CD4-positive, alpha-beta memory T cell (primary cell): ENCODE results near the gene DNAJC4. TPM values are rescaled to one million over a fixed set of nuclear protein-coding genes. Genes with fewer than 3 reads are reported as not detected.

ENCODE experiments used
- CTCF ChIA-PET: fragments of 350-600 bp; sonication (Branson Sonifier 250); formaldehyde crosslinking; loops from one replicate; lab custom pipeline; 2021; ENCODE audit warnings: inconsistent platforms; ENCODE audit not compliant: partially characterized antibody; lab: Charles Lee
- POLR2A ChIA-PET: fragments of 350-600 bp; sonication (Branson Sonifier 250); formaldehyde crosslinking; loops from one replicate; lab custom pipeline; 2021; ENCODE audit not compliant: partially characterized antibody; lab: Charles Lee
- DNase-seq, 5 donors: peaks; one replicate each; pipeline versions ENCODE4 v3.0.0 to v3.0.0-alpha.2; 2020 to 2022; ENCODE audit warnings: mixed read lengths in 1 of 5
- H3K27ac ChIP-seq: one replicate; pipeline ENCODE4 v1.7.0; 2013; ENCODE audit warnings: low read depth, low read length
- H3K27me3 ChIP-seq: 2 replicates; pipeline ENCODE4 v1.7.0; 2013; ENCODE audit warnings: mild to moderate bottlenecking, low read length, moderate library complexity; ENCODE audit not compliant: insufficient read depth
- H3K36me3 ChIP-seq: 2 replicates; pipeline ENCODE4 v1.7.0; 2013; ENCODE audit warnings: mild to moderate bottlenecking, low read length, moderate library complexity; ENCODE audit not compliant: insufficient read depth
- H3K4me1 ChIP-seq: 2 replicates; pipeline ENCODE4 v1.7.0; 2013; ENCODE audit warnings: mild to moderate bottlenecking, low read length, moderate library complexity; ENCODE audit not compliant: insufficient read depth
- H3K4me3 ChIP-seq, 2 donors: one replicate each; pipeline ENCODE4 v1.7.0; 2013; ENCODE audit warnings: low read length in 2 of 2, mild to moderate bottlenecking in 1 of 2
- H3K9me3 ChIP-seq, 2 donors: one replicate each; pipeline ENCODE4 v1.7.0; 2013; ENCODE audit warnings: low read length in 2 of 2, control low read depth in 1 of 2; ENCODE audit not compliant: control insufficient read depth in 1 of 2
- H3K27ac Mint-ChIP-seq, 7 donors: one replicate each; pipeline ENCODE4 v1.8.0; 2020 to 2021; ENCODE audit warnings: mixed read lengths in 7 of 7, mild to moderate bottlenecking in 6 of 7, inconsistent platforms in 3 of 7, moderate library complexity in 3 of 7
- H3K27me3 Mint-ChIP-seq, 2 donors: one replicate each; pipeline ENCODE4 v1.8.0; 2020 to 2021; ENCODE audit warnings: mixed read lengths in 2 of 2
- H3K36me3 Mint-ChIP-seq, 2 donors: one replicate each; pipeline ENCODE4 v1.8.0; 2020 to 2021; ENCODE audit warnings: mixed read lengths in 2 of 2, inconsistent platforms in 1 of 2, mild to moderate bottlenecking in 1 of 2
- H3K4me1 Mint-ChIP-seq, 4 donors: one replicate each; pipeline ENCODE4 v1.8.0; 2020 to 2021; ENCODE audit warnings: mixed read lengths in 4 of 4, mild to moderate bottlenecking in 1 of 4
- H3K4me3 Mint-ChIP-seq, 8 donors: one replicate each; pipeline ENCODE4 v1.8.0; 2020 to 2021; ENCODE audit warnings: mixed read lengths in 8 of 8, mild to moderate bottlenecking in 7 of 8, moderate library complexity in 6 of 8, inconsistent platforms in 3 of 8
- H3K9me3 Mint-ChIP-seq, 8 donors: one replicate each; pipeline ENCODE4 v1.8.0; 2020 to 2021; ENCODE audit warnings: mixed read lengths in 8 of 8, mild to moderate bottlenecking in 5 of 8, inconsistent platforms in 3 of 8, moderate library complexity in 1 of 8
- intact Hi-C: fragments of 100-400 bp; cut with micrococcal nuclease; formaldehyde crosslinking; loops from one replicate; pipeline ENCODE4 v1.15.1; 2023
- polyA plus RNA-seq, 2 donors: library from polyadenylated mRNA; unstranded; fragments of 300-500 nt; fragmentation: Illumina TruSeq; gene quantifications; one replicate each; pipeline ENCODE4 v1.2.3, GENCODE V29; 2021
- total RNA-seq, 2 experiments: library from RNA; stranded (reverse); gene quantifications; one replicate each; pipeline ENCODE4 v1.2.3, GENCODE V29; 2021

The DNAJC4 gene
- total and polyA plus RNA-seq, 4 experiments from 2014 or later: 15.6 to 64.5 (median 42.1) TPM

- peak overlapping the region; percentile 93 to 98 for H3K4me3 ChIP-seq
- no peaks in the 10 kb centered on the region for H3K36me3 ChIP-seq
- DNase-seq: peak; percentile 98
- no peaks in the 10 kb centered on the region for H3K27me3 ChIP-seq
- CTCF ChIA-PET: interaction anchor here (0.7 to 6.5 kb wide), 8 partner anchors 12 to 64 kb away, joined by 3 to 92 read pairs (median 5); partner anchors contain the start of genes BAD, CATSPERZ, ESRRA and FERMT3
- H3K27ac ChIP-seq: peak overlapping the region; percentile 93
- intact Hi-C loops: loop anchor here (1.0 kb wide), 9 partner anchors 16 to 84 kb away; partner anchors contain the start of genes DNAJC4, ESRRA, FKBP2 and GPR137
- peaks cover 20% of the 10 kb centered on the region for H3K4me1 ChIP-seq
- Mint-ChIP-seq H3K4me3 (peak overlapping the region; percentile 93 to 100 (median 96)), H3K4me1 (peaks cover 9 to 36% (median 19%) of the 10 kb centered on the region in 4 donors), H3K9me3 (peaks cover 0 to 13% (median 0%) of the 10 kb centered on the region in 8 donors), H3K36me3 (peaks cover 0 to 20% of the 10 kb centered on the region in 2 donors), H3K27me3 (peaks cover 0 to 4% of the 10 kb centered on the region in 2 donors), H3K27ac (peak overlapping the region; percentile 98 to 100 (median 99))
- no peaks in the 10 kb centered on the region for H3K9me3 ChIP-seq
- POLR2A ChIA-PET: interaction anchor here (0.6 to 6.9 kb wide), 35 partner anchors 8 to 1679 kb away, joined by 3 to 289 read pairs (median 5); partner anchors contain the start of genes BAD, CATSPERZ, CCDC88B and COX8A
Observed at GRCh38 chr11:64269540-64270220, 39.3 kb downstream of the DNAJC4 start.

GRCh38 chr11:64275031-64275800 lies 44.9 kb downstream of the DNAJC4 start:
- Histone ChIP-seq H3K27ac (no peak overlapping the region), H3K9me3 (no peaks in the 10 kb centered on the region), H3K4me3 (no peak overlapping the region), H3K36me3 (peaks cover 9% of the 10 kb centered on the region), H3K4me1 (peaks cover 6% of the 10 kb centered on the region), H3K27me3 (no peaks in the 10 kb centered on the region)
- Mint-ChIP-seq H3K4me3 (no peak overlapping the region), H3K4me1 (peaks cover 5 to 14% (median 6%) of the 10 kb centered on the region in 4 donors), H3K9me3 (peaks cover 0 to 12% (median 0%) of the 10 kb centered on the region in 8 donors), H3K27me3 (peaks cover 0 to 1% of the 10 kb centered on the region in 2 donors), H3K27ac (peak overlapping the region in 1 of 7 donors; percentile 15), H3K36me3 (peaks cover 0 to 22% of the 10 kb centered on the region in 2 donors)
- ChIA-PET POLR2A (interaction anchor here (2.5 kb wide), 1 partner anchor 68 kb away, joined by 9 read pairs; the partner anchor contains the start of gene FERMT3), CTCF (no interaction called here)
- DNase-seq: no peak
- intact Hi-C loops: no loop called here

- POLR2A ChIA-PET: interaction anchor here (1.3 to 2.5 kb wide), 2 partner anchors 9 to 69 kb away, joined by 3 to 9 read pairs; partner anchors contain the start of genes BAD and FERMT3
- CTCF ChIA-PET: no interaction called here
- peaks cover 4 to 11% (median 5%) of the 10 kb centered on the region in 4 donors for H3K4me1 Mint-ChIP-seq
- H3K36me3 Mint-ChIP-seq: peaks cover 0 to 18% of the 10 kb centered on the region in 2 donors
- no peak for DNase-seq
- Histone ChIP-seq H3K4me1 (peaks cover 6% of the 10 kb centered on the region), H3K27ac (no peak overlapping the region), H3K4me3 (no peak overlapping the region), H3K36me3 (peaks cover 9% of the 10 kb centered on the region), H3K9me3 (no peaks in the 10 kb centered on the region), H3K27me3 (no peaks in the 10 kb centered on the region)
- H3K27ac Mint-ChIP-seq: peak overlapping the region in 1 of 7 donors; percentile 79
- H3K27me3 Mint-ChIP-seq: no peaks in the 10 kb centered on the region
- H3K4me3 Mint-ChIP-seq: no peak overlapping the region
- H3K9me3 Mint-ChIP-seq: peaks cover 0 to 6% (median 0%) of the 10 kb centered on the region in 8 donors
- intact Hi-C loops: no loop called here
Observed at GRCh38 chr11:64275841-64276240, 45.5 kb downstream of the DNAJC4 start.

GRCh38 chr11:64276653-64277431 lies 46.5 kb downstream of the DNAJC4 start:
- Histone ChIP-seq H3K27ac (no peak overlapping the region), H3K36me3 (peaks cover 9% of the 10 kb centered on the region), H3K27me3 (no peaks in the 10 kb centered on the region), H3K4me1 (peaks cover 3% of the 10 kb centered on the region), H3K4me3 (no peak overlapping the region), H3K9me3 (no peaks in the 10 kb centered on the region)
- Mint-ChIP-seq H3K27me3 (no peaks in the 10 kb centered on the region), H3K36me3 (peaks cover 0 to 18% of the 10 kb centered on the region in 2 donors), H3K9me3 (no peaks in the 10 kb centered on the region), H3K4me3 (no peak overlapping the region), H3K4me1 (peaks cover 3 to 9% (median 5%) of the 10 kb centered on the region in 4 donors), H3K27ac (no peak overlapping the region)
- ChIA-PET POLR2A (interaction anchor here (1.3 to 2.5 kb wide), 3 partner anchors 8 to 70 kb away, joined by 3 to 9 read pairs (median 4); partner anchors contain the start of genes BAD and FERMT3), CTCF (interaction anchor here (0.9 to 2.6 kb wide), 3 partner anchors 24 to 72 kb away, joined by 3 to 10 read pairs (median 4); partner anchors contain the start of genes PRDX5 and TRMT112)
- intact Hi-C loops: no loop called here
- no peak for DNase-seq

GRCh38 chr11:64278576-64279190 lies 48.3 kb downstream of the DNAJC4 start:
- Histone ChIP-seq H3K27me3 (no peaks in the 10 kb centered on the region), H3K4me1 (peaks cover 9% of the 10 kb centered on the region), H3K27ac (no peak overlapping the region), H3K36me3 (peaks cover 9% of the 10 kb centered on the region), H3K9me3 (no peaks in the 10 kb centered on the region), H3K4me3 (no peak overlapping the region)
- Mint-ChIP-seq H3K36me3 (peaks cover 0 to 19% of the 10 kb centered on the region in 2 donors), H3K27me3 (no peaks in the 10 kb centered on the region), H3K9me3 (no peaks in the 10 kb centered on the region), H3K4me1 (peaks cover 4 to 17% (median 12%) of the 10 kb centered on the region in 4 donors), H3K4me3 (no peak overlapping the region), H3K27ac (peak overlapping the region in 1 of 7 donors; percentile 52)
- CTCF ChIA-PET: interaction anchor here (1.4 to 2.6 kb wide), 3 partner anchors 23 to 39 kb away, joined by 3 to 10 read pairs (median 4); partner anchors contain the start of genes PRDX5 and TRMT112
- POLR2A ChIA-PET: interaction anchor here (2.6 kb wide), 1 partner anchor 8 kb away, joined by 9 read pairs; no protein-coding TSS in a partner anchor
- DNase-seq: no peak
- intact Hi-C loops: no loop called here
